ENCODE results near the gene DTD1.

The DTD1 gene

DNA sequence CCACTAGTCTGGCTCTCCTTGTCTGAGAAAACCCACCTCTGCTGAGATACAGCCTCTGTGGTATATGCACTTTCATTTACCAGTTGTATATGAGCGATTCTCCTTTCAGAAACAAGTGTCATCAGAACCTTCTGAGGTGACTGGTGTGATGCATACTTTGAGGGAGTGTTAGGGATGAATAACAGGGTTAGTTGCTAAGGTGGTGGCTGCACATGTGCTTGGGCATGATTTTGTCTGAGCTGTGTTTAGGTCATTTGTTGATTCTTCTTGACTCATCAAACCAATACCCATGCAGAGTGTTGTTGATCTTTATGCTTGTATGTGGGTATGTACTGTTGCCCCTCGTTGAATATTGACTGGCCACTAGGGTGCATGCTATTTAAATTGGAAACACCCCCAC is 25.7 kb downstream of the DTD1 start:
- no peak for DNase-seq

DNA sequence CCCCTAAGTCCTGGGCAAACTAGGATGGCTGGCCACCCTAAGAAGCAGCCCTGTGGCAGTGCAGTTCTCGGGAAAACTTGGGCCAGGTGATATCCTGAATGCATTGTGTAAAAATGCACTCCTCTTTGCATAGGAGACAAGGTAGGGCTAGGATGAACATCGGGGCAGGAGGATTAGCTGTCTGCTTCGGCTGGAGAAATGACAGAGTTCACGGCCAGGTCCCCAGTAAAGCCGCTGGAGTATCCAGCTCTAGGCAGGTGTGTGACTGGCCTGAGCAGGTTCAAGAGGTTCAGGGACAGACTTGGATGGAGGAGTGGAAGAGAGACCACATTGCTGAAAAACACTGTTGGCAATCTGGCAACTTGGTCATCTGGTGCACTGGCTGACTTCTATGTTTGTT is 26.4 kb downstream of the DTD1 start:
- DNase-seq, result no peak

DNA sequence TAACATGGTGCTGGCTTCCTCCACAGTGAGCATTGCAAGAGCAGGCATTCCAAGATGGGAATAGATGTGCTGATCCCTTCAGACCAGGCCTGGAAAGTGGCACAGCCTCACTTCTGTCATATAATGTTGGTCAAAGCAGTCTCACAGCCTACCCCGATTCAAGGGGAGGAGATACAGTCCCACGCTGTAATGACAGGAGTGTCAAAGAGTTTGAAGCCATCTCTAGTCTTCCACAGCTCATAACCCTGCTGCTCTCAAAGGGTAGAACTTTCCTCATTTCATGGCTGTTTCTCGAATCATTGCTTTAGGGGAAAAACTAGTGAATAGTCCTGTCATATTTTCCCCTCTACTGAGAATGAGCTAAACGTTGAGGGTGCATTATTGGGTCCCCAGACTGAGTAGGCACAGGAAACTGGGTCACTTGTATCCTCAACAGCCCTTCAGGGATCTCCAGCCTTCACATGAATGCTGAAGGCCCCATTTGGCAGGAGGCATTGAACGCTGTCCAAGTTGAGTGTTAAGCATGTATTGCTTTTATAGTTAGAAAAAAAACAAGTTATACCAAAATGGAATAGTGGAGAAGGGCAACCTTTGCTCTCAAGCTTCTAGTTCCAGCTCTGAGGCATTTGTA is 27.3 kb downstream of the DTD1 start:
- no peak for DNase-seq

GRCh38 chr20:18621004-18621403 is 33.1 kb downstream of the DTD1 start:
- DNase-seq, result no peak

DNA sequence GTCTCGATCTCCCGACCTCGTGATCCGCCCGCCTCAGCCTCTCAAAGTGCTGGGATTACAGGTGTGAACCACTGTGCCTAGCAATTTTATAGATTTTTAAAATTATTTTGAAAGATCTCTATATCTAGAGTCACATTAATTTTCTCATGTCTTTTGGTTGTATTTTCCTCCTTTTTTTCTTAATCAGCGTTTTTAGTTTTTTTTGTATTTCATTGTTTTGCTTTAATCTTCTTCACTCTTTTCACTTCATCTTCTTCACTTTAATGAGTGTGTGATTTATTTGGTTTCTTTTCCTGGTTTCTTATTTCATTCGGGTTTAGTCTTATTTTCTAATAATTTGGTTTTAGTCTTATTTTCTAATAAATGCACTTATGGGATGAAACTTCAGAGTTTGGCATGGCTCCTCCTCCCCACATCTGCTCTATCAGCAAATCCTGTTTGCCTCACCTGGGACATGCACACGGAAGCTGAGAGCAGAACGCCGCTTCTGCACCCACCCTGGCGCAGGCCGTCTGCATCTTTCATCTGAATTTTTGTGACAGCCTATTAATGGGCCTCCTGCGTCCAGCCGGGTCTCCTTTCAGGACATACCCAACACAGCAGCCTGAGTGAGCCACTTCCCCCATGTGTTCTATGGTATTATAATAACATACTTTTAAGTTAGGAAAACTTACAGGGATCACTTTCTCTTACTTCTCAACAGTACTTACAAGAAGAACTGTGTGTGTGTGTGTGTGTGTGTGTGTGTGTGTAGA is 35.5 kb downstream of the DTD1 start:
- DNase-seq, result no peak

- no peak for DNase-seq
Observed at GRCh38 chr20:18624948-18625347, 37.1 kb downstream of the DTD1 start.

- DNase-seq, result no peak
Observed at GRCh38 chr20:18625907-18626655, 38.2 kb downstream of the DTD1 start.

GRCh38 chr20:18628330-18628920 is 40.6 kb downstream of the DTD1 start:
- DNase-seq, result no peak

DNA sequence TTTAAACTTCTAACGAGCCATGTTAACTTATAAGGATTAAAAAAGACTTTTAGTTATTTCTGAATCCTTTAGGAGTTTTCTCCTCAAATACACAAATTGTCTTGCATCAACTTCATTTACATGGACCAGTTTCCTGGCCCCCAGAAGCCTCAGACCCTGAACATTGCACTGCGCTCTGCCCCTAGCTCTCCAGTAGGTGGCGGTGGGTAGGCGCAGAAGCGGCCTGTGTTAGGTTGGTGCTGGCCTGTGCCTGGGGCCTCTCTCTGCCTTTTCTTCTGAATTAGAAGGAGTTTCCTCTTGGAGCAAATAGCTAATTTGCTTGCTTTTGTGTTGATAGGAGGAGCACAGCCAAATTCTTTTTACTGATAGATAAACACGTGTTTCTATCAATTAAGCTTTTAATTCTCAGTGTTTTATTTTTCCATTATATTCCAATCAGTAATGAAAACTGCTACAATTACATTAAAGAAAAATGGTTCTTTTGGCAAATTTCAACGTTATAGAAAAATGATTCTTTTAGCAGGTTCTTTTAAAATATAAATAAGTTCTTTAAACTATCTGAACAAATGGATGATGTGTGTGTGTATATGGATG is 44.4 kb downstream of the DTD1 start:
- DNase-seq, result peak; percentile 33

- no peak for DNase-seq
Observed at GRCh38 chr20:18633411-18633810, 45.6 kb downstream of the DTD1 start.

DNA sequence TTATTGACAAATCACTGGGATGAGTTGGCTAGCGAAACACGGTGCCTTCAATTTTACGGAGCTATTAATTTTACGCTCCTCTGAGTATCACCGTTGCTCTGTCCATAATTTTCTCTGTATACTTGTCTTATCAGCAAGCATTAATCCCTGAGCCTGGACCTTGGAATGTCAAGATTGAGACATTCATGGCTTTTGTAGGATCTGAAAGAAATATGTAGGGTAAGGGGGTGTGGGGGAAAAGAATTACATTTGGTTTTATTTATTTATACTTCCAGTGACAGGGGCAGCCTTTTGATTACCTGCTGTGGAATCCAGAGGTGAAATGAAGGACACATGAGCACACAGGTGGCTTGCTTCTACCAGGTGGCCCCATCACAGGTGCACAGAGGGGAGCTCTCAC is 46.6 kb downstream of the DTD1 start:
- no peak for DNase-seq

- DNase-seq, result no peak
Observed at GRCh38 chr20:18635380-18635779, 47.5 kb downstream of the DTD1 start.

- no peak for DNase-seq
Observed at GRCh38 chr20:18637224-18637623, 49.4 kb downstream of the DTD1 start.

GRCh38 chr20:18638768-18639167 is 50.9 kb downstream of the DTD1 start:
- no peak for DNase-seq

GRCh38 chr20:18639501-18639979 is 51.7 kb downstream of the DTD1 start:
- no peak for DNase-seq

- DNase-seq, result no peak
Observed at GRCh38 chr20:18645196-18645745, 57.4 kb downstream of the DTD1 start.

- DNase-seq, result no peak
Observed at GRCh38 chr20:18645851-18646250, 58.0 kb downstream of the DTD1 start.

- no peak for DNase-seq
Observed at GRCh38 chr20:18647777-18648176, 59.9 kb downstream of the DTD1 start.

DNA sequence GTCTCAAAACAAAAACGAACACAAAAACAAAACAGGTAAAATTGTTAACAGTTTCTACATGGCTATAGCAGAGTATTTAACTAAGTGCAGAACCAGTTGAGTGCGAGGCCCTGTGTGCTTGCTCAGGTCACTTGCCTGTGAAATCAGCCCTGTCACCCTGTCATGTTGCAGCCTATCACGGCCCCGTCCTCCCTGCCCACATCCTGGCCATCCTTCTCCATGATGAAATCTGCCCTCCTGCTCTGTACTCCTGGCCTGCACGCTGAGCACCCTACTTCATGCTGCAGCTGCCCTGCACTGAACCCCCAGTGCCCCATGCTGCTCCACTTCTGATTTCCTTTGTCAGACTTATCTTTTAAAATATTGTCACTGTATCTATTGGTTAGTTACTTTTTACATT is 62.4 kb downstream of the DTD1 start:
- no peak for DNase-seq

GRCh38 chr20:18653736-18654447 is 66.0 kb downstream of the DTD1 start:
- no peak for DNase-seq

GRCh38 chr20:18654448-18654773 is 66.6 kb downstream of the DTD1 start:
- DNase-seq, result no peak

DNA sequence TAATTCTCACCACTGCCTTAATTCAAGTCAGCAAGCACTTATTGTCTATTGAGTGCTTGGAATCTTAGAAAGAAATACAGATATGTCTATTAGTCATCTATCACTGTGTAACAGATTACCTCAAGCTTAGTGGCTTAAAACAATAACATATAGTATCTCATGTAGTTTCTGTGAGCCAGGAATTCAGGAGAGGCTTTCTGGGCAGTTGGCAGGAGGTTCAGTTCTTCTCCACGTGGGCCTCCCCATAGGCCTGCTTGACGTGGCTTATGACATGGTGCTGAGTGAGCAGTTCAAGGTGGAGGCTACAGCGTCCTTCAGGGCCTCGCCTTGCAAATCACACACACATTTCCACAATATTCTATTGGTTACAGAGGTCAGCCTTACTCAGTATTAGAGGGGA is 69.7 kb downstream of the DTD1 start:
- DNase-seq, result no peak

Measured in right kidney (tissue), 1 donor.